Glutamatergic neuron (in vitro differentiated cells): ENCODE results near the gene ARFGAP3. TPM values are rescaled to one million over a fixed set of nuclear protein-coding genes. Genes with fewer than 3 reads are reported as not detected.
"Not testable (repeated sequence)": the region's sequence is repeated elsewhere in the genome, so short reads cannot be mapped to it uniquely, and the experiment has no call there.

Experiments
- DNase-seq: peaks from one replicate; pipeline ENCODE4 v3.0.0; 2022
- H3K27ac Mint-ChIP-seq: one replicate; pipeline ENCODE4 v1.8.0; 2020; ENCODE audit warnings: mild to moderate bottlenecking, mixed read lengths, inconsistent platforms; ENCODE audit not compliant: unreplicated experiment
- H3K27me3 Mint-ChIP-seq: one replicate; pipeline ENCODE4 v1.8.0; 2020; ENCODE audit warnings: mild to moderate bottlenecking, moderate library complexity, mixed read lengths, inconsistent platforms; ENCODE audit not compliant: unreplicated experiment
- H3K36me3 Mint-ChIP-seq: one replicate; pipeline ENCODE4 v1.8.0; 2020; ENCODE audit warnings: mild to moderate bottlenecking, mixed read lengths, inconsistent platforms; ENCODE audit not compliant: unreplicated experiment
- H3K4me1 Mint-ChIP-seq: one replicate; pipeline ENCODE4 v1.8.0; 2020; ENCODE audit warnings: mild to moderate bottlenecking, low read depth, mixed read lengths, inconsistent platforms; ENCODE audit not compliant: unreplicated experiment
- H3K4me3 Mint-ChIP-seq: one replicate; pipeline ENCODE4 v1.8.0; 2020; ENCODE audit warnings: mild to moderate bottlenecking, mixed read lengths, inconsistent platforms; ENCODE audit not compliant: unreplicated experiment
- H3K9me3 Mint-ChIP-seq: one replicate; pipeline ENCODE4 v1.8.0; 2020; ENCODE audit warnings: mild to moderate bottlenecking, moderate library complexity, mixed read lengths, inconsistent platforms; ENCODE audit not compliant: unreplicated experiment
- total RNA-seq: library from RNA; stranded (reverse); fragmentation: NEBNext Ultra II Directional; extraction: Animal tissue kit (Norgen Biotek cat#: 25700); gene quantifications from one replicate; pipeline ENCODE4 v1.2.1, GENCODE V29; 2021; ENCODE audit not compliant: unreplicated experiment
- TF ChIP-seq, protein P1 (sequence below): fragments of 200-600 bp; sonication (generic); IDR thresholded peaks from one replicate; pipeline ENCODE4 v1.5.0; 2021; ENCODE audit not compliant: partially characterized antibody, unreplicated experiment

ARFGAP3 gene
- total RNA-seq, 1 donor from 2014 or later = 18.4 TPM

DNA sequence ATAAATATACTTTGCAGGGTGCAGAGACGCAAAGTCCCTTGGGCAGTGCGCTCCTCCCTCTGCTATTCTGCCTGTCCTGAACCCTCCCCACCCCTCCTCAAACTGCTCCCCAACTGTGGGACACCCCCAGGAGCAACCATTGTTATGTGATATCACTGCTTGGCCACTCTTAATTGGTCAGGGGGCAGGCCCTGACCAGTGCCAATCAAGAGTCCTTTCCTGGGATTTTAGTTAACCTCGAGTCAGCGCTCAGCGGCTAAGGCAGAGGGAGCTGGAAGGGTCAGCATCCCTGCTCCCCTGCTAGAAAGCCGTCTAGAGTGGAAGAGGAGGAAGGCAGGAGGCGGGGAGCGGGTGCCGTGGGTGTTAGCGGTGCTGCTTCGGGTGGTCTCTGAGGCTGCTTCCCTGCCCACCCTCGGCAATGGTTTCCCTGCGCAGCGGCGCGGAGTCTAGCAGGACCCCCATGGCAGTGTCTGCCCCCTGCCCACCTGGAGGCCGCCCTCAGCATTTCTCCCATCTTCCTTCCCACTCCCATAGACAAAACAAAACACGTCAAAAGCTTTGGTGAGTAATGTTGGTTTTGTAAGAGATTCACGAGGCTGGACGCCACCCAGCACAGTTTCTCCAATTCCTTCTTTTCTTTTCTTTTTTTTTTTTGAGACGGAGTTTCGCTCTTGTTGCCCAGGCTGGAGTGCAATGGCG lies 98.0 kb downstream of the ARFGAP3 start:
- H3K4me3 Mint-ChIP-seq = no peak overlapping the region
- H3K27me3 Mint-ChIP-seq = peaks cover 3% of the 10 kb centered on the region
- H3K4me1 Mint-ChIP-seq = no peaks in the 10 kb centered on the region
- H3K9me3 Mint-ChIP-seq = peaks cover 1% of the 10 kb centered on the region
- no peaks in the 10 kb centered on the region for H3K36me3 Mint-ChIP-seq
- DNase-seq = no peak
- TF ChIP-seq, protein P1, sequence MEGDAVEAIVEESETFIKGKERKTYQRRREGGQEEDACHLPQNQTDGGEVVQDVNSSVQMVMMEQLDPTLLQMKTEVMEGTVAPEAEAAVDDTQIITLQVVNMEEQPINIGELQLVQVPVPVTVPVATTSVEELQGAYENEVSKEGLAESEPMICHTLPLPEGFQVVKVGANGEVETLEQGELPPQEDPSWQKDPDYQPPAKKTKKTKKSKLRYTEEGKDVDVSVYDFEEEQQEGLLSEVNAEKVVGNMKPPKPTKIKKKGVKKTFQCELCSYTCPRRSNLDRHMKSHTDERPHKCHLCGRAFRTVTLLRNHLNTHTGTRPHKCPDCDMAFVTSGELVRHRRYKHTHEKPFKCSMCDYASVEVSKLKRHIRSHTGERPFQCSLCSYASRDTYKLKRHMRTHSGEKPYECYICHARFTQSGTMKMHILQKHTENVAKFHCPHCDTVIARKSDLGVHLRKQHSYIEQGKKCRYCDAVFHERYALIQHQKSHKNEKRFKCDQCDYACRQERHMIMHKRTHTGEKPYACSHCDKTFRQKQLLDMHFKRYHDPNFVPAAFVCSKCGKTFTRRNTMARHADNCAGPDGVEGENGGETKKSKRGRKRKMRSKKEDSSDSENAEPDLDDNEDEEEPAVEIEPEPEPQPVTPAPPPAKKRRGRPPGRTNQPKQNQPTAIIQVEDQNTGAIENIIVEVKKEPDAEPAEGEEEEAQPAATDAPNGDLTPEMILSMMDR = no peak
- H3K27ac Mint-ChIP-seq = no peak overlapping the region

DNA sequence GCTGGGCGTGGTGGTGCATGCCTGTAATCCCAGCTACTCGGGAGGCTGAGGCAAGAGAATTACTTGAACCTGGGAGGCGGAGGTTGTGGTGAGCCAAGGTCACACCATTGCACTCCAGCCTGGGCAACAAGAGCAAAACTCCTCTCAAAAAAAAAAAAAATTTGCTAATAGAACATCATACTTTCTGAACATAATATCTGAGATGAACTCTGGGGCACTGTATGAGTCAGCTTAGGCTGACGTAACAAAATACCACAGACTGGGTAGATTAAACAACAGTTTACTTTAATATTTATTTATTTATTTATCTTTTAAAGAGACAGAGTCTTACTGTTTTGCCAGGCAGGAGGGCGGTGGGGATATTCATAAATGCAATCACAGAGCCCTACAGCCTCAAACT lies 101.5 kb downstream of the ARFGAP3 start:
- H3K27me3 Mint-ChIP-seq, H3K4me3 Mint-ChIP-seq, H3K4me1 Mint-ChIP-seq, H3K9me3 Mint-ChIP-seq, H3K27ac Mint-ChIP-seq, DNase-seq, H3K36me3 Mint-ChIP-seq: not testable (repeated sequence)

DNA sequence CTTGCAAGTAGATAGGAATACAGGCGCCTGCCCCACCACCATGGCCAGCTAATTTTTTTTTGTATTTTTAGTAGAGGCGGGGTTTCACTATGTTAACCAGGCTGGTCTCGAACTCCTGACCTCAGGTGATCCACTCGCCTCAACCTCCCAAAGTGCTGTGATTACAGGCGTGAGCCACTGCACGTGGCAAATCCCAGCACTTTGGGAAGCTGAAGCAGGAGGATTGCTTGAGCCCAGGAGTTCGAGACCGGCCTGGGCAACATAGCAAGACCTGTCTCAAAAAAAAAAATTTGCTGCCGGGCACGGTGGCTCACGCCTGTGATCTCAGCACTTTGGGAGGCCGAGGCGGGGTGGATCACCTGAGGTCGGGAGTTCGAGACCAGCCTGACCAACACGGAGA lies 102.0 kb downstream of the ARFGAP3 start:
- not testable (repeated sequence) for H3K4me3 Mint-ChIP-seq

DNA sequence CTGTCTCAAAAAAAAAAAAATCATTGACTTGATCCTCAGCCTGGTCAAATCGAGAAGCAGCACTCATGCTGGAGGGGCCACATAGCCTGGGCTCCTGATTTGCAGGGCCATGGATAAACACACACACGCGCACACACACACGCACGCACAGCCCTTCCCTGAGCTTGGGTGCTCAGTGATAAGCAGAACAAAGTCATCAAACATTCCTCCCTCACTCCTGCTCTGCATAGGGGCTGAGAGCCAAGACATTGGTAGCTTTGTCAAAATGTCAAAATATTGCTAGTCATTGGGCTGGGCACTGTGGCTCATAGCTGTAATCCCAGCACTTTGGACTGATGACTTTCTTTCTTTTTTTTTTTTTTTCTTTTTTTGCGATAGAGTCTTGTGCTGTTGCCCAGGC lies 102.4 kb downstream of the ARFGAP3 start:
- H3K4me1 Mint-ChIP-seq = no peaks in the 10 kb centered on the region

More for the DNA sequence above, 102.0 kb downstream of the ARFGAP3 start:
- not testable (repeated sequence) for H3K36me3 Mint-ChIP-seq, H3K27me3 Mint-ChIP-seq, H3K4me1 Mint-ChIP-seq, H3K9me3 Mint-ChIP-seq, DNase-seq, H3K27ac Mint-ChIP-seq

DNA sequence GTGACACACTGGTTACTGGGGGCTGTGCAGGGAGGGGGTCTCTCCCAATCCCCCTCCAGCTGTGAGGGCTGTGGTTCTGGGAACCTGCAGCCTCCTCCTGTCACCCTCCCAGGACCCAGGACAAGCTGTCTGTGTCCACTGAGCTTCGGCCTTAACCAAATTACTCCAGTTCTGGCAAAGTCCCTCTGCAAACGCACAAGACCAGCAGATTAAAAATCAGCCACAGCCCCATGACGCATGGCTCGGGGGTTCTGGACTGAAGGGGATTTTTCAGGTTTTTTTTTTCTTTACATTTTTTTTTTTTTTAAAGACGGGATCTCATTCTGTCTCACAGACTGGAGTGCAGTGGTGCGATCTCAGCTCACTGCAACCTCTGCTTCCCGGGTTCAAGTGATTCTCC lies 104.2 kb downstream of the ARFGAP3 start:
- no peaks in the 10 kb centered on the region for H3K36me3 Mint-ChIP-seq
- no peak overlapping the region for H3K27ac Mint-ChIP-seq
- TF ChIP-seq, protein P1 = no peak
- H3K9me3 Mint-ChIP-seq = peaks cover 8% of the 10 kb centered on the region
- DNase-seq = no peak
- no peak overlapping the region for H3K4me3 Mint-ChIP-seq
- peaks cover 6% of the 10 kb centered on the region for H3K27me3 Mint-ChIP-seq
- peaks cover 3% of the 10 kb centered on the region for H3K4me1 Mint-ChIP-seq

More for the DNA sequence above, 102.4 kb downstream of the ARFGAP3 start:
- no peaks in the 10 kb centered on the region for H3K36me3 Mint-ChIP-seq
- H3K4me3 Mint-ChIP-seq = no peak overlapping the region
- peaks cover 8% of the 10 kb centered on the region for H3K9me3 Mint-ChIP-seq
- peaks cover 5% of the 10 kb centered on the region for H3K27me3 Mint-ChIP-seq
- no peak for DNase-seq
- TF ChIP-seq, protein P1 = no peak
- no peak overlapping the region for H3K27ac Mint-ChIP-seq

DNA sequence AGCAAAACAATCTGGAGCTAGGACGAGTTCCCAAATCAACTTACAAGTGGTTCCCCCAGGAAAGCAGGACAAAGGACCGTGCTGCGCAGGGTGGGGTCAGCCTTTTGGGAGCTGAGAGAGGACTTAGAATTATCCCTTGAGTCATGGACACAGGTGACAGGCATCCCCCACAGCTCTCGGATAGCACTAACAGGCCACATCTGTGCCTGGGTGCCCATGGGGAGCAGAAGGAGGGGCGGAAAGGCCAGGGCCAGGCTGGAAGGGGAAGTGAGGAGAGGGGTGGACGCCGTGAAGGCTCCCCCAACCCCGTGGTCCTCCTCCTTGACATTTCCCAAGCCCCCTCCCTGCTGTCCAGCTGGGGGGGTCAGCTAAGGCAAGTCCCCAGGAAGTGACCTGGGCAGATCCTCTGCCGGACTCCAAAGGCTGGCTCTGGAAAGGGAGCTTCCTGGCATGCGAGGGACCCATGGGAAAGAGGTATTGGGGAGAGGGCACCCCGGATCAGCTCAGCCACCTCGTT lies 104.8 kb downstream of the ARFGAP3 start:
- H3K4me1 Mint-ChIP-seq = peaks cover 6% of the 10 kb centered on the region
- peaks cover 7% of the 10 kb centered on the region for H3K27me3 Mint-ChIP-seq
- peak; percentile 50 for DNase-seq
- no peaks in the 10 kb centered on the region for H3K36me3 Mint-ChIP-seq
- peaks cover 9% of the 10 kb centered on the region for H3K9me3 Mint-ChIP-seq
- no peak overlapping the region for H3K4me3 Mint-ChIP-seq
- peak overlapping the region; percentile 74 for H3K27ac Mint-ChIP-seq
- TF ChIP-seq, protein P1 = no peak

DNA sequence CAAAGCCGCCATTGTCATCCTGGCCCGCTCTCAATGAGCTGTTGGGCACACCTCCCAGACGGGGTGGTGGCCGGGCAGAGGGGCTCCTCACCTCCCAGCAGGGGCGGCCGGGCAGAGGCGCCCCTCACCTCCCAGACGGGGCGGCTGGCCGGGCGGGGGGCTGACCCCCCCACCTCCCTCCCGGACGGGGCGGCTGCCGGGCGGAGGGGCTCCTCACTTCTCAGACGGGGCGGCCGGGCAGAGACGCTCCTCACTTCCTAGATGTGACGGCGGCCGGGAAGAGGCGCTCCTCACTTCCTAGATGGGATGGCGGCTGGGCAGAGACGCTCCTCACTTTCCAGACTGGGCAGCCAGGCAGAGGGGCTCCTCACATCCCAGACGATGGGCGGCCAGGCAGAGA lies 106.7 kb downstream of the ARFGAP3 start:
- H3K36me3 Mint-ChIP-seq, DNase-seq, H3K4me3 Mint-ChIP-seq, H3K4me1 Mint-ChIP-seq, H3K27me3 Mint-ChIP-seq: not testable (repeated sequence)
- peak overlapping the region; percentile 84 for H3K27ac Mint-ChIP-seq
- H3K9me3 Mint-ChIP-seq = peaks cover 13% of the 10 kb centered on the region
